Stomach (tissue), 9 donors: ENCODE results near the gene MAJIN. TPM values are rescaled to one million over a fixed set of nuclear protein-coding genes. Genes with fewer than 3 reads are reported as not detected.
A peak's percentile ranks its signal among the peaks of the same experiment; 100 is the strongest.

Source experiments
- DNase-seq, 2 donors: peaks; one replicate each; pipeline versions ENCODE4 v3.0.0 to v3.0.0-alpha.2; 2013 to 2019
- H3K27ac ChIP-seq, 5 donors: fragments of 200-600 bp in 4 of 5; sonication (generic) in 4 of 5; one replicate each; pipeline ENCODE4 v1.5.1; 2013 to 2019; ENCODE audit warnings: mild to moderate bottlenecking in 1 of 5, moderate library complexity in 1 of 5
- H3K27me3 ChIP-seq, 3 donors: fragments of 200-600 bp; sonication (generic); one replicate each; pipeline ENCODE4 v1.5.1; 2017 to 2019; ENCODE audit warnings: mixed run types in 1 of 3
- H3K36me3 ChIP-seq, 4 donors: fragments of 200-600 bp; sonication (generic); 1 replicate in 3 of 4; 2 replicates in 1 of 4; pipeline ENCODE4 v1.5.1; 2016 to 2019
- H3K4me1 ChIP-seq, 4 donors: fragments of 200-600 bp; sonication (generic); one replicate each; pipeline ENCODE4 v1.5.1; 2016 to 2019
- H3K4me3 ChIP-seq, 4 donors: fragments of 200-600 bp; sonication (generic) in 3 of 4; one replicate each; pipeline ENCODE4 v1.5.1; 2016 to 2019; ENCODE audit warnings: mild to moderate bottlenecking in 1 of 4
- H3K9me3 ChIP-seq, 4 donors: fragments of 200-600 bp; sonication (generic); one replicate each; pipeline ENCODE4 v1.5.1; 2016 to 2019
- EP300 ChIP-seq: sonication (generic); formaldehyde crosslinking; IDR thresholded peaks from one replicate; pipeline ENCODE4 v1.6.1; 2017; ENCODE audit warnings: antibody characterized with exemption
- POLR2A ChIP-seq, 4 donors: fragments of 450-650 bp; IDR thresholded peaks; one replicate each; pipeline ENCODE4 v1.6.1; 2016; ENCODE audit warnings: antibody characterized with exemption in 4 of 4, control low read depth in 2 of 4, mild to moderate bottlenecking in 1 of 4, moderate library complexity in 1 of 4
- POLR2AphosphoS5 ChIP-seq, 3 donors: sonication (generic); formaldehyde crosslinking; IDR thresholded peaks; one replicate each; pipeline ENCODE4 v1.6.1; 2016; ENCODE audit warnings: antibody characterized with exemption in 3 of 3
- WGBS, 5 donors: extraction: QIAGEN DNeasy Blood & Tissue Kit in 3 of 5; methylation state at CpG; one replicate each; pipeline versions ENCODE4 v1.1.5 to v1.1.7; 2013 to 2018; 5-methylcytosine and 5-hydroxymethylcytosine counted together
- intact Hi-C: fragments of 100-400 bp; cut with DNase I; formaldehyde crosslinking; loops from one replicate; pipeline ENCODE4 v1.15.1; 2023; ENCODE audit warnings: low total_unique reads
- polyA plus RNA-seq, 3 donors: library from polyadenylated mRNA; stranded (reverse); fragments of 200-250 nt; gene quantifications; one replicate each; pipeline ENCODE4 v1.2.3, GENCODE V29; 2013
- small RNA-seq, 4 donors: library from RNA; depleted of rRNA; stranded (forward); fragments of <200 nt; gene quantifications; one replicate each; pipeline ENCODE3, GENCODE V24; 2016
- total RNA-seq, 5 donors: library from RNA; depleted of rRNA; stranded (reverse); fragments of >200 nt; gene quantifications; one replicate each; pipeline versions ENCODE4 v1.1.0 to v1.2.3, GENCODE V29; 2014 to 2016
- donor health status: healthy with polysubstance abuse.
- donor health status: Bipolar disorder and iron deficiency.
- donor health status: healthy.

Gene MAJIN
- total and polyA plus RNA-seq, 8 donors, result 0.20 TPM; not detected in 7

GRCh38 chr11:64888729-64889511 lies 83.0 kb downstream of the MAJIN start:
- peak; percentile 63 to 85 for DNase-seq
- WGBS, 5 donors, result 23 to 68% (median 32%) methylated on average over 6 to 9 of the region's 9 CpGs

DNA sequence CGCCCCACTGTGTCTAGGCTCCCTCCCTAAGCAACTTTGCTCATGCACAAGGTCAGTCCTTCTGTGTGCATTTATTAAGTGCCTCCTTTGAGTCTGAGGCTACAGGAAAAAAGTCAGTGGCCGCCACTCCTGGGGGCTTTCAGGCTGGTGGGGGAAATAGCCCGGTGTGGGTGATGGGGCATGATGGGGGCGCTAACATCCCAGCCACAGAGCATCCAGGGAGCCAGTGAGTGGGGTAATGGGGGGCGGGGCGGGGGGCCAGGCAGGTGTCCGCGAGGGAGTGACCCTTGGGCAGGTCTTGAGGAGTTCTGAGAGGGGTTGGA lies 83.5 kb downstream of the MAJIN start:
- no peak for TF ChIP-seq EP300
- intact Hi-C loops, result no loop called here
- no peak for DNase-seq
- peak overlapping the region; percentile 84 to 94 (median 86) for H3K27ac ChIP-seq
- H3K27me3 ChIP-seq, result no peaks in the 10 kb centered on the region
- H3K9me3 ChIP-seq, result no peaks in the 10 kb centered on the region
- H3K4me3 ChIP-seq, result peak overlapping the region in 3 of 4 donors; percentile 16 to 31 (median 27)
- peaks cover 26 to 55% (median 48%) of the 10 kb centered on the region in 4 donors for H3K4me1 ChIP-seq
- H3K36me3 ChIP-seq, result no peaks in the 10 kb centered on the region
- WGBS, 5 donors, result 23 to 54% (median 45%) methylated on average over 6 to 8 of the region's 8 CpGs

More at GRCh38 chr11:64888729-64889511, 83.0 kb downstream of the MAJIN start:
- no peaks in the 10 kb centered on the region for H3K36me3 ChIP-seq
- intact Hi-C loops, result no loop called here
- no peaks in the 10 kb centered on the region for H3K27me3 ChIP-seq
- no peaks in the 10 kb centered on the region for H3K9me3 ChIP-seq
- peak overlapping the region; percentile 84 to 94 (median 86) for H3K27ac ChIP-seq
- TF ChIP-seq POLR2AphosphoS5 (IDR thresholded peaks at IDR 0.05) (peak in 2 of 3 donors; percentile 52 to 76), POLR2A (IDR thresholded peaks at IDR 0.05) (no peak)
- peaks cover 31 to 60% (median 54%) of the 10 kb centered on the region in 4 donors for H3K4me1 ChIP-seq
- H3K4me3 ChIP-seq, result peak overlapping the region in 1 of 4 donors; percentile 27

Small RNA genes lying within 50 kb of the gene (small RNA-seq; reads per million reads assigned to genes)
- gene MIR6749, result 0 to 0.10 (median 0.03) reads per million in 4 donors
- 0 reads per million in 4 donors for gene MIR6750
- gene MIR6879, result 0.15 to 0.61 (median 0.55) reads per million in 4 donors

Other genes with a start within 250 kb of the MAJIN start
- 10 to 100 TPM in 1 of 5 donors, under 1 TPM in 1, not detected in 3; 0.14 to 16.9 TPM for gene NRXN2, start 248.9 kb downstream of the MAJIN start, total RNA-seq
- 1 to 10 TPM in 1 of 3 donors, under 1 TPM in 1, not detected in 1; 0.93 to 1.4 TPM for gene NRXN2, start 248.9 kb downstream of the MAJIN start, polyA plus RNA-seq
- 10 to 100 TPM in 3 of 5 donors, 1 to 10 TPM in 2; 5.3 to 60.8 (median 13.4) TPM for gene RASGRP2, start 228.0 kb downstream of the MAJIN start, total RNA-seq
- gene RASGRP2, start 228.0 kb downstream of the MAJIN start, polyA plus RNA-seq, result 10 to 100 TPM in 1 of 3 donors, 1 to 10 TPM in 2; 7.2 to 20.6 (median 8.2) TPM
- gene PYGM, start 212.1 kb downstream of the MAJIN start, total RNA-seq, result 1 to 10 TPM in 2 of 5 donors, under 1 TPM in 2, not detected in 1; 0.58 to 2.0 (median 1.4) TPM
- gene PYGM, start 212.1 kb downstream of the MAJIN start, polyA plus RNA-seq, result 1 to 10 TPM in 2 of 3 donors, under 1 TPM in 1; 0.37 to 3.5 (median 3.1) TPM
- 100 to 1,000 TPM; 235 to 341 (median 279) TPM for gene SF1, start 193.6 kb downstream of the MAJIN start, total RNA-seq
- gene SF1, start 193.6 kb downstream of the MAJIN start, polyA plus RNA-seq, result 10 to 100 TPM; 57.5 to 72.1 (median 63.4) TPM
- gene MAP4K2, start 168.9 kb downstream of the MAJIN start, total RNA-seq, result 10 to 100 TPM in 2 of 5 donors, 1 to 10 TPM in 3; 2.3 to 66.9 (median 9.0) TPM
- gene MAP4K2, start 168.9 kb downstream of the MAJIN start, polyA plus RNA-seq, result 10 to 100 TPM; 13.0 to 20.9 (median 13.8) TPM
- 10 to 100 TPM in 4 of 5 donors, 1 to 10 TPM in 1; 9.4 to 62.5 (median 16.9) TPM for gene MEN1, start 161.6 kb downstream of the MAJIN start, total RNA-seq
- 10 to 100 TPM; 12.9 to 16.4 (median 13.6) TPM for gene MEN1, start 161.6 kb downstream of the MAJIN start, polyA plus RNA-seq
- gene CDC42BPG, start 127.5 kb downstream of the MAJIN start, total RNA-seq, result 10 to 100 TPM; 10.3 to 66.5 (median 53.3) TPM
- gene CDC42BPG, start 127.5 kb downstream of the MAJIN start, polyA plus RNA-seq, result 10 to 100 TPM in 2 of 3 donors, 1 to 10 TPM in 1; 8.9 to 20.0 (median 10.9) TPM
- 100 to 1,000 TPM in 2 of 5 donors, 10 to 100 TPM in 3; 23.3 to 160 (median 56.2) TPM for gene EHD1, start 93.5 kb downstream of the MAJIN start, total RNA-seq
- gene EHD1, start 93.5 kb downstream of the MAJIN start, polyA plus RNA-seq, result 10 to 100 TPM; 17.9 to 24.6 (median 19.4) TPM
- gene ATG2A, start 54.9 kb downstream of the MAJIN start, total RNA-seq, result 10 to 100 TPM; 14.3 to 77.6 (median 46.1) TPM
- gene ATG2A, start 54.9 kb downstream of the MAJIN start, polyA plus RNA-seq, result 10 to 100 TPM; 12.2 to 18.7 (median 16.3) TPM
- gene PPP2R5B, start 47.4 kb downstream of the MAJIN start, total RNA-seq, result 10 to 100 TPM in 4 of 5 donors, 1 to 10 TPM in 1; 6.6 to 75.6 (median 25.7) TPM
- gene PPP2R5B, start 47.4 kb downstream of the MAJIN start, polyA plus RNA-seq, result 10 to 100 TPM in 2 of 3 donors, 1 to 10 TPM in 1; 9.8 to 13.8 (median 12.3) TPM
- gene GPHA2, start 36.2 kb downstream of the MAJIN start, total RNA-seq, result not detected
- under 1 TPM in 2 of 3 donors, not detected in 1; 0.30 to 0.50 TPM for gene GPHA2, start 36.2 kb downstream of the MAJIN start, polyA plus RNA-seq
- 10 to 100 TPM in 1 of 5 donors, 1 to 10 TPM in 2, under 1 TPM in 1, not detected in 1; 0.73 to 29.5 (median 3.0) TPM for gene BATF2, start 24.9 kb upstream of the MAJIN start, total RNA-seq
- 10 to 100 TPM in 1 of 3 donors, 1 to 10 TPM in 2; 3.4 to 10.8 (median 4.5) TPM for gene BATF2, start 24.9 kb upstream of the MAJIN start, polyA plus RNA-seq
- gene ARL2, start 42.1 kb upstream of the MAJIN start, total RNA-seq, result 100 to 1,000 TPM in 2 of 5 donors, 10 to 100 TPM in 2, 1 to 10 TPM in 1; 4.9 to 237 (median 57.2) TPM
- gene ARL2, start 42.1 kb upstream of the MAJIN start, polyA plus RNA-seq, result 100 to 1,000 TPM in 1 of 3 donors, 10 to 100 TPM in 2; 88.3 to 119 (median 98.0) TPM
- gene SNX15, start 55.3 kb upstream of the MAJIN start, total RNA-seq, result 10 to 100 TPM in 4 of 5 donors, 1 to 10 TPM in 1; 4.2 to 45.8 (median 13.3) TPM
- gene SNX15, start 55.3 kb upstream of the MAJIN start, polyA plus RNA-seq, result 10 to 100 TPM; 18.7 to 22.5 (median 20.0) TPM
- gene SAC3D1, start 69.1 kb upstream of the MAJIN start, total RNA-seq, result 10 to 100 TPM in 2 of 5 donors, 1 to 10 TPM in 3; 1.8 to 97.6 (median 6.7) TPM
- 10 to 100 TPM in 2 of 3 donors, 1 to 10 TPM in 1; 8.9 to 14.5 (median 14.4) TPM for gene SAC3D1, start 69.1 kb upstream of the MAJIN start, polyA plus RNA-seq
- gene NAALADL1, start 86.4 kb upstream of the MAJIN start, total RNA-seq, result 10 to 100 TPM in 2 of 5 donors, 1 to 10 TPM in 2, not detected in 1; 1.3 to 65.2 (median 18.1) TPM
- gene NAALADL1, start 86.4 kb upstream of the MAJIN start, polyA plus RNA-seq, result 10 to 100 TPM in 2 of 3 donors, 1 to 10 TPM in 1; 6.7 to 10.8 (median 10.0) TPM
- gene CDCA5, start 111.9 kb upstream of the MAJIN start, total RNA-seq, result 1 to 10 TPM; 1.4 to 9.1 (median 2.2) TPM
- gene CDCA5, start 111.9 kb upstream of the MAJIN start, polyA plus RNA-seq, result 1 to 10 TPM; 3.5 to 6.7 (median 4.6) TPM
- gene ZFPL1, start 112.1 kb upstream of the MAJIN start, total RNA-seq, result 10 to 100 TPM; 17.6 to 62.0 (median 28.8) TPM
- gene ZFPL1, start 112.1 kb upstream of the MAJIN start, polyA plus RNA-seq, result 10 to 100 TPM; 36.7 to 38.6 (median 37.4) TPM
- 1,000 to 10,000 TPM in 1 of 5 donors, 100 to 1,000 TPM in 4; 174 to 2,272 (median 234) TPM for gene VPS51, start 124.1 kb upstream of the MAJIN start, total RNA-seq
- gene VPS51, start 124.1 kb upstream of the MAJIN start, polyA plus RNA-seq, result 100 to 1,000 TPM; 124 to 135 (median 128) TPM
- gene TM7SF2, start 139.8 kb upstream of the MAJIN start, total RNA-seq, result 100 to 1,000 TPM in 1 of 5 donors, 10 to 100 TPM in 3, 1 to 10 TPM in 1; 7.6 to 118 (median 19.6) TPM
- 10 to 100 TPM; 38.6 to 65.2 (median 51.9) TPM for gene TM7SF2, start 139.8 kb upstream of the MAJIN start, polyA plus RNA-seq
- gene ZNHIT2, start 145.6 kb upstream of the MAJIN start, total RNA-seq, result 100 to 1,000 TPM in 1 of 5 donors, 10 to 100 TPM in 1, 1 to 10 TPM in 2, not detected in 1; 2.4 to 130 (median 39.9) TPM
- gene ZNHIT2, start 145.6 kb upstream of the MAJIN start, polyA plus RNA-seq, result 10 to 100 TPM; 18.0 to 20.0 (median 18.9) TPM
- 1,000 to 10,000 TPM in 1 of 5 donors, 100 to 1,000 TPM in 4; 456 to 1,872 (median 566) TPM for gene FAU, start 150.0 kb upstream of the MAJIN start, total RNA-seq
- 1,000 to 10,000 TPM; 1,111 to 1,352 (median 1,208) TPM for gene FAU, start 150.0 kb upstream of the MAJIN start, polyA plus RNA-seq
- gene MRPL49, start 150.2 kb upstream of the MAJIN start, total RNA-seq, result 10 to 100 TPM; 22.8 to 75.9 (median 33.0) TPM
- 10 to 100 TPM; 36.0 to 69.8 (median 39.9) TPM for gene MRPL49, start 150.2 kb upstream of the MAJIN start, polyA plus RNA-seq
- 10 to 100 TPM; 20.0 to 75.3 (median 64.9) TPM for gene SYVN1, start 162.4 kb upstream of the MAJIN start, total RNA-seq
- 10 to 100 TPM in 2 of 3 donors, 1 to 10 TPM in 1; 7.2 to 18.5 (median 13.4) TPM for gene SYVN1, start 162.4 kb upstream of the MAJIN start, polyA plus RNA-seq
- gene SPDYC, start 198.1 kb upstream of the MAJIN start, total RNA-seq, result not detected
- gene SPDYC, start 198.1 kb upstream of the MAJIN start, polyA plus RNA-seq, result not detected
- 100 to 1,000 TPM in 3 of 5 donors, 10 to 100 TPM in 2; 79.5 to 325 (median 155) TPM for gene CAPN1, start 209.8 kb upstream of the MAJIN start, total RNA-seq
- gene CAPN1, start 209.8 kb upstream of the MAJIN start, polyA plus RNA-seq, result 100 to 1,000 TPM in 2 of 3 donors, 10 to 100 TPM in 1; 96.1 to 234 (median 112) TPM